IPS-20b (cell line): ENCODE data around the gene NAA35.

Experiments used
- H3K27ac ChIP-seq: one replicate; pipeline ENCODE4 v1.5.1; 2013; ENCODE audit warnings: low read length
- H3K27me3 ChIP-seq: 2 replicates; pipeline ENCODE4 v1.6.1; 2013; ENCODE audit warnings: mild to moderate bottlenecking, low read length, inconsistent platforms; ENCODE audit not compliant: insufficient read depth
- H3K36me3 ChIP-seq: 2 replicates; pipeline ENCODE4 v1.6.1; 2013; ENCODE audit warnings: low read depth, mild to moderate bottlenecking, inconsistent platforms, low read length, moderate library complexity; ENCODE audit not compliant: insufficient read depth
- H3K4me1 ChIP-seq: 2 replicates; pipeline ENCODE4 v1.6.1; 2013; ENCODE audit warnings: mild to moderate bottlenecking, control low read depth, inconsistent platforms, low read length, moderate library complexity; ENCODE audit not compliant: insufficient read depth
- H3K4me3 ChIP-seq: 2 replicates; pipeline ENCODE4 v1.5.1; 2013; ENCODE audit warnings: mild to moderate bottlenecking, low read length, inconsistent platforms
- H3K9ac ChIP-seq: 2 replicates; pipeline ENCODE4 v1.6.1; 2013; ENCODE audit warnings: low read depth, mild to moderate bottlenecking, inconsistent platforms, low read length, moderate library complexity
- H3K9me3 ChIP-seq: 2 replicates; pipeline ENCODE4 v1.6.1; 2013; ENCODE audit warnings: mild to moderate bottlenecking, low read depth, low read length, inconsistent platforms; ENCODE audit not compliant: insufficient read depth

Gene NAA35

GRCh38 chr9:86052556-86053468 lies 111.9 kb downstream of the NAA35 start:
- no peaks in the 10 kb centered on the region for H3K4me1 ChIP-seq
- no peaks in the 10 kb centered on the region for H3K36me3 ChIP-seq
- H3K27ac ChIP-seq: no peak overlapping the region
- H3K9me3 ChIP-seq: no peaks in the 10 kb centered on the region
- H3K9ac ChIP-seq: no peak overlapping the region
- no peaks in the 10 kb centered on the region for H3K27me3 ChIP-seq
- H3K4me3 ChIP-seq: no peak overlapping the region

GRCh38 chr9:86054695-86055094 lies 113.7 kb downstream of the NAA35 start:
- Histone ChIP-seq H3K27ac (no peak overlapping the region), H3K27me3 (no peaks in the 10 kb centered on the region)

GRCh38 chr9:86057491-86057890 lies 116.5 kb downstream of the NAA35 start:
- no peak overlapping the region for H3K27ac ChIP-seq
- H3K4me3 ChIP-seq: no peak overlapping the region
- H3K9me3 ChIP-seq: no peaks in the 10 kb centered on the region
- H3K9ac ChIP-seq: no peak overlapping the region
- no peaks in the 10 kb centered on the region for H3K36me3 ChIP-seq
- no peaks in the 10 kb centered on the region for H3K27me3 ChIP-seq
- no peaks in the 10 kb centered on the region for H3K4me1 ChIP-seq

More at GRCh38 chr9:86054695-86055094, 113.7 kb downstream of the NAA35 start:
- no peaks in the 10 kb centered on the region for H3K9me3 ChIP-seq
- H3K4me3 ChIP-seq: no peak overlapping the region
- H3K9ac ChIP-seq: no peak overlapping the region
- no peaks in the 10 kb centered on the region for H3K36me3 ChIP-seq
- H3K4me1 ChIP-seq: no peaks in the 10 kb centered on the region

- no peak overlapping the region for H3K9ac ChIP-seq
- no peaks in the 10 kb centered on the region for H3K27me3 ChIP-seq
- H3K4me1 ChIP-seq: peaks cover 12% of the 10 kb centered on the region; the same call in 1 of the 2 replicates
- H3K36me3 ChIP-seq: no peaks in the 10 kb centered on the region
- no peaks in the 10 kb centered on the region for H3K9me3 ChIP-seq
- no peak overlapping the region for H3K4me3 ChIP-seq
- H3K27ac ChIP-seq: no peak overlapping the region
These were observed 121.2 kb downstream of the NAA35 start for GRCh38 chr9:86061972-86062739.

- Histone ChIP-seq H3K27me3 (no peaks in the 10 kb centered on the region), H3K9ac (no peak overlapping the region)
These were observed 122.1 kb downstream of the NAA35 start for GRCh38 chr9:86062845-86063693.

GRCh38 chr9:86064220-86064619 lies 123.3 kb downstream of the NAA35 start:
- Histone ChIP-seq H3K27ac (no peak overlapping the region), H3K9ac (no peak overlapping the region), H3K9me3 (no peaks in the 10 kb centered on the region), H3K4me1 (peaks cover 12% of the 10 kb centered on the region; the same call in 1 of the 2 replicates), H3K36me3 (peaks cover 4% of the 10 kb centered on the region; the same call in 1 of the 2 replicates), H3K4me3 (no peak overlapping the region), H3K27me3 (no peaks in the 10 kb centered on the region)

More at GRCh38 chr9:86062845-86063693, 122.1 kb downstream of the NAA35 start:
- no peak overlapping the region for H3K27ac ChIP-seq
- H3K4me1 ChIP-seq: peaks cover 12% of the 10 kb centered on the region; the same call in 1 of the 2 replicates
- no peaks in the 10 kb centered on the region for H3K36me3 ChIP-seq
- H3K9me3 ChIP-seq: no peaks in the 10 kb centered on the region
- H3K4me3 ChIP-seq: no peak overlapping the region

- H3K9ac ChIP-seq: no peak overlapping the region
- no peaks in the 10 kb centered on the region for H3K9me3 ChIP-seq
- no peaks in the 10 kb centered on the region for H3K4me1 ChIP-seq
- no peak overlapping the region for H3K4me3 ChIP-seq
- H3K27me3 ChIP-seq: no peaks in the 10 kb centered on the region
- H3K27ac ChIP-seq: no peak overlapping the region
- H3K36me3 ChIP-seq: peaks cover 23% of the 10 kb centered on the region
These were observed 128.4 kb downstream of the NAA35 start for GRCh38 chr9:86069206-86069869.
